Endodermal cell (in vitro differentiated cells): ENCODE measurements around the gene LRRC63. TPM values are rescaled to one million over a fixed set of nuclear protein-coding genes. Genes with fewer than 3 reads are reported as not detected.
A peak's percentile ranks its signal among the peaks of the same experiment; 100 is the strongest.

Experiments used
- DNase-seq: peaks from one replicate; pipeline ENCODE4 v3.0.0-alpha.2; 2017
- H3K27ac ChIP-seq: 2 replicates; pipeline ENCODE4 v1.5.1; 2013; ENCODE audit warnings: mild to moderate bottlenecking, low read depth, low read length, moderate library complexity
- H3K27me3 ChIP-seq: 2 replicates; pipeline ENCODE4 v1.6.1; 2013; ENCODE audit warnings: mild to moderate bottlenecking, low read length, moderate library complexity; ENCODE audit not compliant: insufficient read depth, control insufficient read depth, poor library complexity, severe bottlenecking
- H3K36me3 ChIP-seq: 2 replicates; pipeline ENCODE4 v1.7.0; 2013; ENCODE audit warnings: mild to moderate bottlenecking, low read length, moderate library complexity; ENCODE audit not compliant: control insufficient read depth, insufficient read depth
- H3K4me1 ChIP-seq: one replicate; pipeline ENCODE4 v1.7.0; 2013; ENCODE audit warnings: low read length; ENCODE audit not compliant: control insufficient read depth, insufficient read depth
- H3K4me3 ChIP-seq: 2 replicates; pipeline ENCODE4 v1.5.1; 2013; ENCODE audit warnings: mild to moderate bottlenecking, low read length, moderate library complexity
- H3K9ac ChIP-seq: 2 replicates; pipeline ENCODE4 v1.6.1; 2013; ENCODE audit warnings: mild to moderate bottlenecking, low read length, moderate library complexity; ENCODE audit not compliant: poor library complexity, severe bottlenecking; ENCODE audit errors: extremely low read depth
- H3K9me3 ChIP-seq: 2 replicates; pipeline ENCODE4 v1.6.1; 2013; ENCODE audit warnings: mild to moderate bottlenecking, low read length, moderate library complexity; ENCODE audit not compliant: control insufficient read depth
- H3K27ac Mint-ChIP-seq: 2 replicates; pipeline ENCODE4 v1.8.0; 2020; ENCODE audit warnings: mixed read lengths
- H3K27me3 Mint-ChIP-seq: 2 replicates; pipeline ENCODE4 v1.8.0; 2021; ENCODE audit warnings: mild to moderate bottlenecking, mixed read lengths; ENCODE audit not compliant: insufficient read depth
- H3K36me3 Mint-ChIP-seq: 2 replicates; pipeline ENCODE4 v1.8.0; 2020; ENCODE audit warnings: low read depth, mixed read lengths
- H3K4me1 Mint-ChIP-seq: 2 replicates; pipeline ENCODE4 v1.8.0; 2020; ENCODE audit warnings: mixed read lengths
- H3K4me3 Mint-ChIP-seq: 2 replicates; pipeline ENCODE4 v1.8.0; 2020; ENCODE audit warnings: mild to moderate bottlenecking, moderate library complexity, mixed read lengths
- H3K9me3 Mint-ChIP-seq: 2 replicates; pipeline ENCODE4 v1.8.0; 2020; ENCODE audit warnings: mild to moderate bottlenecking, mixed read lengths
- CTCF ChIP-seq: fragments of 200-600 bp; sonication (generic); conservative IDR thresholded peaks from 2 replicates; pipeline ENCODE4 v1.5.0; 2021; ENCODE audit warnings: antibody characterized with exemption, mild to moderate bottlenecking
- WGBS, 2 experiments: methylation state at CpG; one replicate each; pipeline versions ENCODE4 v1.1.5 to v1.1.7; 2013; ENCODE audit warnings: missing lambda C conversion rate in 2 of 2, mixed read lengths in 1 of 2; ENCODE audit not compliant: insufficient coverage in 1 of 2, insufficient read length in 1 of 2; 5-methylcytosine and 5-hydroxymethylcytosine counted together
- total RNA-seq, 2 donors: library from RNA; stranded (reverse); fragmentation: NEBNext Ultra II Directional in 1 of 2; extraction: Animal tissue kit (Norgen Biotek cat#: 25700) in 1 of 2; gene quantifications; 2 replicates in 1 of 2; 3 replicates in 1 of 2; pipeline ENCODE4 v1.2.1, GENCODE V29; 2021

LRRC63 gene
- total RNA-seq, 2 donors from 2014 or later = not detected

DNA sequence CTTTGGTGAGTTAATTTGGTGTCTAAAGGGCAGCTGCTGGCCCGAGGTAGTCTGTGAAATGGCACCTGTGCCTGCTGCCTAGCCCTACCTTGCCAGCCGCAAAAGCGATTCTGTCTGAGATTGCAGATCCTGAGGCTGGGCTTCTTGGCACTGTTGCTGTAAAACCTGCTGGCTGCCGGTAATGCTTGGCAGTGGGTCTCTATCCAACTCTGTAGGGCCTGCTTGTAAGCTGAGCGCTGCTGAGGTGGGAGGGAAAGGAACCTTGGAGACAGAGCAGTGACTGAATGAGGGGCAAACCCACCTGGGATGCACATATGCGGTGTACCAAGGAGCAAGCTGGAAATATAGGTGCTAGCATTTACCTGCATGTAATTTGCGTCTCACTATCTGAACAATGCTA, 41.5 kb upstream of the LRRC63 start:
- H3K4me1 ChIP-seq = peaks cover 7% of the 10 kb centered on the region
- no peak overlapping the region for H3K4me3 Mint-ChIP-seq
- peaks cover 9% of the 10 kb centered on the region for H3K27me3 Mint-ChIP-seq
- no peak for TF ChIP-seq CTCF
- no peak overlapping the region for H3K27ac ChIP-seq
- H3K27me3 ChIP-seq = no peaks in the 10 kb centered on the region
- no peaks in the 10 kb centered on the region for H3K9me3 Mint-ChIP-seq
- H3K36me3 ChIP-seq = no peaks in the 10 kb centered on the region
- DNase-seq = peak; percentile 52
- 80 to 87% methylated on average over 6 to 7 of the region's 7 CpGs for WGBS, 2 experiments
- no peak overlapping the region for H3K4me3 ChIP-seq
- H3K9me3 ChIP-seq = no peaks in the 10 kb centered on the region
- peaks cover 12% of the 10 kb centered on the region for H3K4me1 Mint-ChIP-seq
- no peak overlapping the region for H3K9ac ChIP-seq
- H3K27ac Mint-ChIP-seq = no peak overlapping the region
- no peaks in the 10 kb centered on the region for H3K36me3 Mint-ChIP-seq

DNA sequence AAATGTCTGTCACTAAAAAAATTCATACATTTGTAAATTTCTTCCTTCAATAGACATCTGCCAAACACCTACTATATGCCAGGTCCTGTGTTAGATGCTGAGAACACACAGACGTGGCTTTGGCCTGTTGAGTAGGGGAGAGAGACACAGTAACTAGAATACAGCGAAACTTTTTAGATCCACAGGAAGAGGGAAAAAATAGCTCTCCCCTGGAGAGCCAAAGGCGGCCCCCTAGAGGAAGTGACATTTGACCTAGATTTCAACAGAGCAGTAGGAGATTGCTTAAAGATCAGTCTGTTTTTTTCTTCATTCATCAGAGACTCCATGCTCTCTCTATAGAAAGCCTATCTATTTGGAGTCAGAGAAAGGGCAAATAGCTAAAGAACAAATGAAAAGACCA, 41.0 kb upstream of the LRRC63 start:
- Histone ChIP-seq H3K4me3 (no peak overlapping the region), H3K27me3 (no peaks in the 10 kb centered on the region), H3K9ac (no peak overlapping the region), H3K27ac (no peak overlapping the region), H3K4me1 (peaks cover 7% of the 10 kb centered on the region), H3K9me3 (no peaks in the 10 kb centered on the region), H3K36me3 (no peaks in the 10 kb centered on the region)
- no peak overlapping the region for H3K27ac Mint-ChIP-seq
- H3K4me3 Mint-ChIP-seq = no peak overlapping the region
- H3K36me3 Mint-ChIP-seq = no peaks in the 10 kb centered on the region
- TF ChIP-seq CTCF = peak; percentile 43
- H3K4me1 Mint-ChIP-seq = peaks cover 12% of the 10 kb centered on the region
- no peak for DNase-seq
- H3K27me3 Mint-ChIP-seq = peaks cover 11% of the 10 kb centered on the region
- 44% methylated on average over 3 of the region's 3 CpGs; no CpG with 5 or more reads in 1 of the 2 experiments for WGBS, 2 experiments
- no peaks in the 10 kb centered on the region for H3K9me3 Mint-ChIP-seq

- H3K36me3 ChIP-seq = no peaks in the 10 kb centered on the region
- H3K4me1 Mint-ChIP-seq = peaks cover 12% of the 10 kb centered on the region
- no peak overlapping the region for H3K27ac ChIP-seq
- no peak overlapping the region for H3K9ac ChIP-seq
- TF ChIP-seq CTCF = no peak
- H3K27me3 ChIP-seq = no peaks in the 10 kb centered on the region
- no peak overlapping the region for H3K27ac Mint-ChIP-seq
- WGBS, 2 experiments = 87 to 91% methylated on average over 3 to 4 of the region's 4 CpGs
- no peak for DNase-seq
- H3K36me3 Mint-ChIP-seq = no peaks in the 10 kb centered on the region
- no peaks in the 10 kb centered on the region for H3K9me3 Mint-ChIP-seq
- H3K9me3 ChIP-seq = no peaks in the 10 kb centered on the region
- peaks cover 13% of the 10 kb centered on the region for H3K27me3 Mint-ChIP-seq
- H3K4me3 Mint-ChIP-seq = no peak overlapping the region
- no peak overlapping the region for H3K4me3 ChIP-seq
- peaks cover 7% of the 10 kb centered on the region for H3K4me1 ChIP-seq
These were observed 40.5 kb upstream of the LRRC63 start for GRCh38 chr13:46171217-46171616.
